K562 (cell line): ENCODE data around the gene ZFYVE21. TPM values are rescaled to one million over a fixed set of nuclear protein-coding genes. Genes with fewer than 3 reads are reported as not detected.

Source experiments
- ATAC-seq: fragments of 200-7000 bp; cut with Tn5 transposase; 3 replicates; pipeline ENCODE4 v1.9.1; 2020; ENCODE audit warnings: moderate library complexity
- BruUV-seq: library from RNA; stranded (reverse); fragments of 400-500 nt; replicated peaks from 2 replicates; lab custom pipeline; 2021; lab: Mats Ljungman, UMichigan
- CTCF ChIA-PET: fragments of 300-600 bp; formaldehyde crosslinking; extraction: SDS; loops from one replicate; lab custom pipeline; 2021; ENCODE audit warnings: low intra/inter-chr PET ratio; lab: Yijun Ruan, JAX
- POLR2A ChIA-PET: fragments of 300-600, 350-650 bp; sonication (Branson Sonifier 250); formaldehyde crosslinking; extraction: SDS; loops from one replicate; lab custom pipeline; 2021; ENCODE audit warnings: antibody characterized with exemption, inconsistent platforms; lab: Yijun Ruan, JAX
- DNase-seq, 4 experiments: peaks; one replicate each; pipeline versions ENCODE4 v3.0.0 to v3.0.0-alpha.2; 2011 to 2018; ENCODE audit warnings: low spot score in 3 of 4, mixed read lengths in 3 of 4; ENCODE audit errors: extremely low read depth in 1 of 4
- FAIRE-seq: peaks from 2 replicates; lab custom pipeline; 2011; peaks lifted over from hg19 to GRCh38; lab: Jason Lieb, UNC
- H2AFZ ChIP-seq: 2 replicates; pipeline ENCODE4 v1.6.0; 2011; ENCODE audit warnings: low read depth, low read length, control low read depth, inconsistent platforms
- H3K27ac ChIP-seq: fragments of 200-600 bp; 3 replicates; pipeline ENCODE4 v1.8.0; 2011; ENCODE audit warnings: low read depth, mild to moderate bottlenecking, control low read depth, inconsistent platforms, low read length, moderate library complexity, mixed read lengths; ENCODE audit errors: extremely low read depth
- H3K27me3 ChIP-seq, 2 experiments: fragments of 300-600 bp in 1 of 2; 2 replicates in 1 of 2; 3 replicates in 1 of 2; pipeline versions ENCODE4 v1.6.0 to v1.8.0; 2011; ENCODE audit warnings: inconsistent platforms in 2 of 2, low read length in 2 of 2, mild to moderate bottlenecking in 1 of 2, mixed read lengths in 1 of 2, moderate library complexity in 1 of 2; ENCODE audit not compliant: control insufficient read depth in 2 of 2, insufficient read depth in 2 of 2
- H3K36me3 ChIP-seq: fragments of 300-600 bp; 3 replicates; pipeline ENCODE4 v1.8.0; 2011; ENCODE audit warnings: mild to moderate bottlenecking, low read length, inconsistent platforms; ENCODE audit not compliant: control insufficient read depth, insufficient read depth
- H3K4me1 ChIP-seq, 2 experiments: fragments of 200-600 bp in 1 of 2; replicated peaks in 1 of 2; 2 replicates in 1 of 2; 3 replicates in 1 of 2; pipeline versions ENCODE4 v1.5.1 to v1.8.0; 2011; ENCODE audit warnings: inconsistent platforms in 2 of 2, low read length in 2 of 2, mild to moderate bottlenecking in 1 of 2, mixed read lengths in 1 of 2, moderate library complexity in 1 of 2; ENCODE audit not compliant: control insufficient read depth in 2 of 2, insufficient read depth in 2 of 2
- H3K4me2 ChIP-seq: 2 replicates; pipeline ENCODE4 v1.6.1; 2011; ENCODE audit warnings: low read length, control low read depth, inconsistent platforms, mixed read lengths; ENCODE audit not compliant: insufficient read depth
- H3K4me3 ChIP-seq: fragments of 200-600 bp; sonication (generic), shearing (Covaris generic); 2 replicates; pipeline ENCODE4 v1.5.1; 2016; ENCODE audit warnings: control low read depth, inconsistent platforms
- H3K79me2 ChIP-seq: fragments of 200-600 bp; 3 replicates; pipeline ENCODE4 v1.8.0; 2011; ENCODE audit warnings: low read length, inconsistent platforms; ENCODE audit not compliant: control insufficient read depth, insufficient read depth
- H3K9ac ChIP-seq, 2 experiments: 2 replicates each; pipeline versions ENCODE4 v1.6.0 to v1.6.1; 2011; ENCODE audit warnings: low read depth in 2 of 2, low read length in 2 of 2, control low read depth in 1 of 2, inconsistent platforms in 1 of 2, mild to moderate bottlenecking in 1 of 2, mixed read lengths in 1 of 2; ENCODE audit not compliant: insufficient read depth in 1 of 2
- H3K9me1 ChIP-seq: one replicate; pipeline ENCODE4 v1.6.0; 2011; ENCODE audit warnings: inconsistent platforms, mild to moderate bottlenecking, low read length, moderate library complexity; ENCODE audit not compliant: control insufficient read depth, insufficient read depth
- H3K9me3 ChIP-seq: replicated peaks from 2 replicates; pipeline ENCODE4 v1.5.1; 2011; ENCODE audit warnings: low read depth, low read length, inconsistent platforms; ENCODE audit not compliant: control insufficient read depth, insufficient read depth
- H4K20me1 ChIP-seq: replicated peaks from 2 replicates; pipeline ENCODE4 v1.6.1; 2011; ENCODE audit warnings: low read length, inconsistent platforms, mixed read lengths; ENCODE audit not compliant: control insufficient read depth, insufficient read depth
- MYC ChIP-seq, 2 experiments: fragments of 250-450 bp in 1 of 2; sonication (Bioruptor Pico) in 1 of 2; IDR thresholded peaks; 2 replicates each; pipeline versions ENCODE4 v1.5.1 to v1.6.1; 2012 to 2021; ENCODE audit warnings: low read depth in 2 of 2, borderline replicate concordance in 1 of 2, improper control_type of control experiment in 1 of 2, low read length in 1 of 2, mild to moderate bottlenecking in 1 of 2, moderate library complexity in 1 of 2
- NCOA6 ChIP-seq: fragments of 450-650 bp; IDR thresholded peaks from 2 replicates; pipeline ENCODE4 v1.6.1; 2017; ENCODE audit warnings: mild to moderate bottlenecking
- WGBS: fragments of 100-300 bp; shearing (Covaris generic); methylation state at CpG from one replicate; pipeline ENCODE4 v1.1.6; 2016; ENCODE audit warnings: low coverage, mixed read lengths; ENCODE audit not compliant: insufficient coverage; ENCODE audit errors: missing lambda C conversion rate; 5-methylcytosine and 5-hydroxymethylcytosine counted together
- in situ Hi-C: fragments of 300-500 bp; cut with MboI; formaldehyde crosslinking; loops from 4 replicates; pipeline ENCODE4 v1.15.0; 2018; ENCODE audit warnings: inconsistent platforms, mixed read lengths
- intact Hi-C: fragments of 100-400 bp; cut with micrococcal nuclease; formaldehyde crosslinking; loops from 2 replicates; pipeline ENCODE4 v1.14.2; 2022
- polyA plus RNA-seq, 8 experiments: library from polyadenylated mRNA; depleted of rRNA in 4 of 8; stranded (reverse) in 5 of 8; unstranded in 3 of 8; fragments of >200 nt; fragmentation: Nextera tagmentation in 2 of 8; fragmentation: Illumina TruSeq in 1 of 8; extraction: Ambion mirVana in 2 of 8; extraction: Trizol in 1 of 8; gene quantifications; 2 replicates each; pipeline versions ENCODE4 v1.2.1 to v1.2.3, GENCODE V29; 2011 to 2014; ENCODE audit warnings: inconsistent platforms in 1 of 8, missing spikeins in 1 of 8
- total RNA-seq, 7 experiments: library from RNA; depleted of rRNA in 6 of 7; stranded (reverse); fragments of >200 nt in 6 of 7; fragmentation: Illumina TruSeq in 2 of 7; extraction: Trizol in 2 of 7; gene quantifications; 2 replicates each; pipeline versions ENCODE4 v1.2.1 to v1.2.3, GENCODE V29; 2011 to 2021; ENCODE audit warnings: low replicate concordance in 1 of 7
- TF ChIP-seq, protein P1 (sequence below): fragments of 450-650 bp; IDR thresholded peaks from 2 replicates; pipeline ENCODE4 v1.6.1; 2016

ZFYVE21 gene
- total and polyA plus RNA-seq, 9 of the 15 experiments (the other 6 are each of a cell fraction or from before 2014, with no cell fraction given) = 0.90 to 23.1 (median 15.6) TPM

GRCh38 chr14:103716899-103717411 is 1.3 kb downstream of the ZFYVE21 start:
- Histone ChIP-seq H3K27ac (peak overlapping the region; percentile 69; the same call in 2 of the 3 replicates), H3K79me2 (peaks cover 92% of the 10 kb centered on the region), H3K27me3 (no peaks in the 10 kb centered on the region), H4K20me1 (0 out of 2 replicates have a peak, but pooled peaks cover 5% of the 10 kb centered on the region), H3K9me3 (no peaks in the 10 kb centered on the region), H3K4me2 (peak overlapping the region; percentile 71), H3K4me1 (peaks cover 29 to 57% of the 10 kb centered on the region in 2 experiments; a peak in 4 of 5 replicates), H3K9ac (peak overlapping the region; percentile 73 to 92), H3K4me3 (peak overlapping the region; percentile 68), H3K9me1 (no peaks in the 10 kb centered on the region), H3K36me3 (peaks cover 37% of the 10 kb centered on the region; the same call in 2 of the 3 replicates), H2AFZ (no peak overlapping the region)
- peak; percentile 46 for FAIRE-seq
- TSS peak; percentile 70 for BruUV-seq
- POLR2A ChIA-PET = no interaction called here
- intact Hi-C loops (no loop called here), in situ Hi-C loops (no loop called here)
- ATAC-seq = no peak
- CTCF ChIA-PET = no interaction called here
- TF ChIP-seq MYC (IDR thresholded peaks at IDR 0.05; ENCODE audit: low read depth, low read length) (0 out of 2 replicates have a peak, but pooled peaks have one; percentile 16), MYC (CRISPR knock-in tag; IDR thresholded peaks at IDR 0.05; ENCODE audit: borderline replicate concordance, low read depth) (no peak), NCOA6 (no peak)
- TF ChIP-seq, protein P1, sequence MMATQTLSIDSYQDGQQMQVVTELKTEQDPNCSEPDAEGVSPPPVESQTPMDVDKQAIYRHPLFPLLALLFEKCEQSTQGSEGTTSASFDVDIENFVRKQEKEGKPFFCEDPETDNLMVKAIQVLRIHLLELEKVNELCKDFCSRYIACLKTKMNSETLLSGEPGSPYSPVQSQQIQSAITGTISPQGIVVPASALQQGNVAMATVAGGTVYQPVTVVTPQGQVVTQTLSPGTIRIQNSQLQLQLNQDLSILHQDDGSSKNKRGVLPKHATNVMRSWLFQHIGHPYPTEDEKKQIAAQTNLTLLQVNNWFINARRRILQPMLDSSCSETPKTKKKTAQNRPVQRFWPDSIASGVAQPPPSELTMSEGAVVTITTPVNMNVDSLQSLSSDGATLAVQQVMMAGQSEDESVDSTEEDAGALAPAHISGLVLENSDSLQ = peak; percentile 28; the same call in 1 of the 2 replicates
- DNase-seq = peak in 1 of 4 experiments; percentile 29
- WGBS = 33% methylated on average over 15 of the region's 17 CpGs
